Measurements from ENCODE around the gene ADAM22.

ADAM22 gene

DNA sequence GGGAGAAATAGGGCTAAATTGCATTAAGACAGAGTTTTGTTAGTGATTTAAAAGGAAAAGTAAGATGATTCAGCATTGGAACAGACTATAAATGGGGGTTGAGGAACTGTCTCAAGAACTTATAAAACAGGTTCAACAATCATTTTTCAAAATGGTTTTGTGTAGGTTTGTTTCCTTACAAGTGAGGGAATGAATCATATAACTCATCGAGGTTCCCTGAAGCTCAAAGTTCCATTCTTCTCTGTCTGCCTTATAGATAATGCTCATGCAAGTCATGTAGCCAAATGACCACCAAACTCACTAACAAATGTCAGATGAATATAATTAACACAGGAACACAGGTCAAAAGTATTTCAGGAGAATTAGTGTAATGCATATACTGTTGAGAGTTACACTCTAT is 27.7 kb downstream of the ADAM22 start:
- no peak for DNase-seq

DNA sequence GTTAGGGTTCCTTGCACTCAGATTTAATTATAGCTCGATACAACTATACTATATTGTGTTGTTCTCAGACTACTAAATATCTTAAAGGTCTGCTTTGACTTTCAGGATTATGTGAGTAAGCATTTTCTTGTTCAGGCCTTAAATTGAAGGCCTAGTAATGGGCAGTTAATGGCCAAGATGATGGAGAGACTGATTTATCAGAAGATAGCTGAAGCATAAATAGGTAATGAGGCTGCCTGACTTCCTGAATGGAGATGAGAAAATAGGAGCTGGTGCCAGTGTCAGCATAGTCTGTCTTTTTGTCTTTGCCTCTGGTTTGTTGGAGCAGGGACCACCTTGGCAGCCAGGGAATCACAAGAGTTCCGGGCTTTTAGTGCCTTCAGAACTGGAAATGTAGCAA is 32.2 kb downstream of the ADAM22 start:
- no peak for DNase-seq

DNA sequence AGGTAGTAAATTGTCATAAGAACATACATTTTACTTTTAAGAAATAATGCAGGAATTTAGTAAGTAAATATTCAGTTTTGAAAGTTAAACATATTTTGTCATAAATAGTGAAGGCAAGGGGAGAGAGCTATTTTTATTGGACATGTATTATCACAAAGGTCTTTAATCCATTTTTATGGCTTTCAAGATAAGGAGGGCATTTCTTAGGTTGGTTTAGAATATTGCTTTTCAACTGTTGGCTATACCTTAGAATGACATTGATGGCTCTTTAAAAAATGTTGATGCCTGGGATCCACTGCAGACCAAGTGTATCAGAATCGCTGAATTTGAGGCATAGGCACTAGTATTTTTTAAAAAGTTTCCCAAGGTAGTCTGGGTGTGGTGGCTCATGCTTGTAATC is 34.0 kb downstream of the ADAM22 start:
- DNase-seq: no peak

DNA sequence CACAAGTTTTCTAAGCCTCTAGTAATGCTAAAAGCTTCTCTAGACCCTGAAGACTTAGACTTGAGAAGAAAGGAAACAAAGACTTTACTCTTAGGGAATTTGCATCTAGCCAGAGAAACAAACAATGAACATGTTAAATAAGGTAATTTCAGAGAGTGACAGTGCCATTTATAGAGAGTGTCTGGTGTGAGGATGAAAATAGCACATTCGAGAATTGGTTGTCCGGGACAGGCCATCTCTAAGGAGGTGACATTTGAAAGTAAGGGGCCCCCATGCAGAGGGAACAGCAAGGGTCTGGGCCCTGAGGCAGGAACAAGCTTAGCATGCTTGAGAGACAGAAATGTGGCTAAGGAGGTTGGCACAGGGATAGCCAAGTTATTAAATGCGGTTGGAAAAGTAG is 48.1 kb downstream of the ADAM22 start:
- DNase-seq: no peak

DNA sequence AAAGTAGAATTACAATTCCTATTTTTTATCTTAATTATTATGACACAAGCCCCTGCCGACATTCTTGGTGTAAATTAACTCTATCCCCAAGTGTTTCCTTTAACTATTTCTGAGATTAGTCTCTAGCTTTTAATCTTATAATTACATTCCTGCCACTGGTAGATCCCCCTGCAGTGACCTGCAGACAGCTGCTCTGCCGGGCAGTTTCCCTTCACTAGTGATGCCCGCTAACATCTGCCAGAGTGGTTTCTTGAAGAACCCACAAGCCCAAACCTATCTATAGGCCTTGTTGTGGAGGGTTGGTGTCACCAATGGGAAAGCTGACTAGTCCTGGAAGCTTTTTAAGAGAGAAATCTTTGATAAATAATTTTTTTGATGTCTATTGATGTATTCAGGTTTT is 50.0 kb downstream of the ADAM22 start:
- DNase-seq: no peak

DNA sequence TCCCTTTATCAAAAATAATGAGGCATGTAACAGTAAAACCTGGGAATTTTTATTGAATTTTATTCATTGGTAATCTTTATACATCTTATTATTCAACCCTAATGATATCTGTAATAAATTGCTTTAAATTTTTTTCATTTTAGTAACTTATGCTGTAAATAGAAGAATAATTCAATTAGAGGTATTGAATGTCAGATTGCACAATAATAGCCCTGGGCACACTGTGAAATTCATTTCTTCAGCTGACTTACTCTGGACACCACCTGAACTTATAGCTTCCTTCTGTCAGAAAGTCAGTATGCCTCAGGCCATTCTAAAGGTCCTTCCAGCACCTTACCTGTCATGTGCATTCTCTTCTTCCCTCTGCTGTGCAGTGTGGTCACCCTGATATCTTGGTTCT is 59.2 kb downstream of the ADAM22 start:
- DNase-seq: no peak

DNA sequence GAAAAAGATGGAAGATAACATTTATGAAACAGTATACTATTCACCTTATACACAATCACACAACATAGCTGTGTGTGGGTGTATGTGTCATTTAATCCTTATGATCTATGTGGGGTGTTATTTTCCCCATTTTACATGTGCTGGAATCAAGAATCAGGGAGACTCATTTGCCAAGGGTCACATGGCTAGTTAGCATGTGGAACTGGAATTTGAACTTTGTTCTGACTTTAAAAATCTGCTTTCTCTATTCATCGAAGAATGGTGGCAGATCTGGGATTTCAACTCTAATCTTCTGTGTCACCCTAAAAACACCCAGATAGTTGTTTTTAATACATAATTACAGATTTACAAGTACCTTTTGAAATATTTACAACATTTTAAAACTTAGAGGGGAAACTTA is 65.2 kb downstream of the ADAM22 start:
- DNase-seq: no peak

DNA sequence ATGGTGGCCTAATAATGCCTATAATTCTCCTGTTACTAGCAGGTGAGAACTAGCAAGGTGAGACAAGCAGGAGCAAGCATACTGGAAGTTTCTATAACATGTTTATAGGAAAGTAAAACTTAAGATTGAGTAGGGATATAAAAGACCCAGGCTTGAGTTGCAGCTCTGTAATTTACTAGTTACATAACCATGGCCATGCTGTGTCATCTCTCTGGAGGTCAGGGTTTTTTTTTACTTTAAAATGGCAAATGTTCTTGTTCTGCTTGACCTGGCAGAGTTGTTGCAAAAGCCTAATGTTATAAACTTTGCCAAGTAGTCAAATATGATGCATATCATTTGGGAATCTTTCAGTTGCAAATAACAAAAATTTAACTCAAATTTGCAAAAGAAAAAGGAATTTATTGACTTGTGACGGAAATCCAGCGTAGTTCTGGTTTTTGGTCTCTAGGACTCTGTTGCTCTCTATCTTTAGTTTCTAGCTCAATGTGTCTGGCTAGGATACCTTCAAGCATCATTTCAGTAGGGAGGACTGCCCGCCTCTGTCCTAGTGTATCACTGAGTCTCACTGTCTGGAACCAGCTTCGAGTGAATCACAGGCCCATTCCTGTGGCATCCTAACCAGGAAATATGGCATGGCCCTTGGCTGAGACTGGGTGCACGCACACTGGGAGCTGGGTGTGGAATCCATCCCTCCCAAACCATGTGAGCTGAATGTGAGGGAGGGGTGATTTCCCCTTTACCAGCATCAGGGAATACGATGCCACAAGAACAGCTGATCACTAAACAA is 67.9 kb downstream of the ADAM22 start:
- no peak for DNase-seq

DNA sequence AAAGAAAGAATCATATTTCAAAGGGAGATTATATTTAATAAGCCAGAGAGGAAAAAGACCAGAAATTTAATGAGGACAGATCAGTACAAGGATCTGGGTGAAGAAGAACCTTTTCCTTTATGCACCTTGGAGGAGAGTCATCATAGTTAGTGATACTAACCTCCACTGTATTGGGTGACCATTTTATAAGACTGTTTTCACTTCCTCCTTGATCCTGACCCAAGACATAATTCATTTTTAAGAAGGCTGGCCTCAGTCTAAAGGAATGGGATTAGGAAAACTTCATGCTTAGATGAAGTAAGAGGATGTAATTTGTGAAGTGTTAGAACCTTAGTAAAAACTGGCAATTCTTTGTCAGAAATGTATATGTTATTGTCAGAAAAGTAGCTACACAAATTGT is 68.6 kb downstream of the ADAM22 start:
- no peak for DNase-seq

DNA sequence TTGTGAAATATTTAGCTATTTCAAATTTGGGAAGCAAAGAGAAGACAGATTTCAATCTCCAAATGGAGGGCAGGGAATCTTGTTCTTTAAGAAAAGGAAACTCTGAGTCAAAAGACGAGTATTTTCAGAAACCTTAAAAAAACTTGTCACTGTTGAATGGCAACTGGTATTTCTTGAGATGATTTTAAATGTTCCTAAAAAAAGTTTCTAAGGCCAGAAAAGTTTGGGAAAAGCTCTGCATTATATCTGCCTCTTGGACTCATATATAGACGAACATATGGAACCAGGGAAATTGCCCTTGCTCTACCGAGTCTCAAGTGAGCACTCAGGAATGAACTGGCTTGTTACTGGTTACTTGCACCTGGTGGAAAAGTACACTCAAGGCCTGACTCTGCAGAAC is 69.5 kb downstream of the ADAM22 start:
- no peak for DNase-seq

DNA sequence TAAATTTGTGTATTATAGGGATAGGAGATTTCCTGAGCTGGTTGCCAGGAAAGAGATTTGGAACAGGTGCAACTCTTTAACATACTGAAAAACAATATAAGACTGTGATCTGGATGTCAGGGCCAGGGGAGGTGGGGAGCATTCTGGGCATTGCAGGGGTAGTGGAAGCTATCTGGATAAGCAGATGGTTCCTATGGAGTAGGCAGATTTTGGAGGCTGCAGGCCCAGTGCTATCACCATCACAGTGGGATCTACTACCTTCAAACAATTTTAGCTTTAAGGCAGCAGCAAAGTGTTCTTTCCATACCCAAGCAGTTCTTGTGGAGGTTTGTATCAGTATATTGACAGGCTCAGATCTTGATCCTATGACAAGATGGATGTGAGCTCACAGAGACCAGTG is 71.1 kb downstream of the ADAM22 start:
- no peak for DNase-seq

DNA sequence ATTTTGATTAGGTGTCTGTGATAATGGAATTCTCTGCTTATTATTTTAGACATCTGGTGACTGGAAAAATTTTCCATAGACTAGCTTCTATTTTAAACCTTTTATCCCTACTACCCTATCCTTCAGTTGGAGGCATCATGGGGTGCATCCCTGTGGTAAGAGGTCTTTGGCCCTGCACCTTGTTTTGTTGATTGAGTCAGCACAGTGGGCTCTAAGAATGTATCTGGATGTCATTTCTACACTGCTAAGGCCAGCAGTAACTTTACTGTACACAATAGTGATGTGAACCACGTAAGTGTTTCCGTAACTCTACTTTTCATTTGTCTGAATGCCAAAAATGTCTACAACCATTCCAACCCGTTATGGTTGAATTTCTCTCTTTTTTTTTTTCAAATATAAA is 75.6 kb downstream of the ADAM22 start:
- no peak for DNase-seq

DNA sequence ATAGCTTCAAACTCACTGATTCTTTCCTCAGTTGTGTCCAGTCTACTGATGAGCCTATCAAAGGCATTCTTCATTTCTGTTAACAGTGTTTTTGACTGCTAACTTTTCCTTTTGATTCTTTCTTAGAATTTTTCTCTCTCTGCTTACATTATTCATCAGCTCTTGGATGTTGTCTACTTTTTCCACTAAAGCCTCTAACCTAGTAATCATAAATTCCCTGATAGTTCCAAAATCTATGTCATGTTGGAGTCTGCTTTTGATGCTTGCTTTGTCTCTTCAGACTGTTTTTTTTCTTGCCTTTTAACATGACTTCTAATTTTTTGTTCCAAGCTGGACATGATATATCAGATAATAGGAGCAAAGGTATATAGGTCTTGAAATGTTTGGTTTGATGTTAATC is 78.0 kb downstream of the ADAM22 start:
- no peak for DNase-seq

DNA sequence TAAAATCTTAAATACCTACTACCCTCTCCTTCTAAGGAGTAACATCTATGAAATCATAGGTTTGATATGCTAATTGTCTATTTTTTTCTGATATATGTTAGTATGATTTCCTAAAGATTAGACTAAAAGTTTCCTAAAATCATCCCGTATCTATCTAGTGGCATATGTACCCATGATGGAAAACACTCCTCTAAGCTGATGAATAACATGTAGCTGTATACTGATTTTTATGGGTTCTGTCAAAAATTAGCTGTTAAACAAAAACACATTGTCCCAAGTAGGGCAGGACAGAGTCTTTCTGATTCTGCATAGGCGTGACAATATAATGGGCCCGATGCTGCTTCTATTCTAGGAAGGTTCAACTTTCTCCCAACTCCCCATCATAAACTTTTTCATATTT is 79.9 kb downstream of the ADAM22 start:
- DNase-seq: no peak

DNA sequence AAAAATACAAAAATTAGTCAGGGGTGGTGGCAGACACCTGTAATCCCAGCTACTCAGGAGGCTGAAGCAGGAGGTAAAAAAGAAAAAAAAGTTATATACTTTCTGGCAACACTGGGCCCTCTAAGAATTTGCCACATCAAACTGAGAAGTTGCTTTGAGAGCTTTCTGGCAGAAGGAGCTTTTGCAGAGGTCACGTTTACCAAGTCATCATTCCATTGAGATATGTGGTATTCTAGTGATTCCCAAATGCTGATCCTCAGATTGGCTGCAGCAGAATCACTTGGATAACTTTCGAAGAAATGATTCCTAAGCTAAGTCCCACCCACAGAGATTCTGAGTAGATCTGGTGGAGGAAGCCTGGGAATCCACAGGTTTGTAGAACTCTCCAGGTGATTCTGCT is 80.5 kb downstream of the ADAM22 start:
- no peak for DNase-seq

DNA sequence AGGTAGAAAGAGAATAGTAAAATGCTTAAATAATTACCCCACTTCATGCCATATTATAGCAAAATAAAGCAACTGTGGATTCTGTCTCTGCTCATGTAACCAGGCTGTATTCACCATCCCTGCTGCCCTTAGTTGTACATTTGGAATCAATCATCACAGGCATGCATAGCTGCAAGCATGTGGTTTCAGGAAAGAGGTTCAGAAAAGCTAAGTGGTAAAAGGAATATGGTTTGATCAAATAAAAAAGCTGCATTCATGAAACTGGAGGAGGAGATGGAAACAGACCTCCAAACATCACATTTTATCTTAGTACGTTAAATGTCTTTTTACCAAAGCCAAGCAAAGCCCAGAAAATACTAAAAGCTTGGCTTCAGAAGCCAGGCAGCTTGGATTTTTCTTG is 81.3 kb downstream of the ADAM22 start:
- DNase-seq: no peak

DNA sequence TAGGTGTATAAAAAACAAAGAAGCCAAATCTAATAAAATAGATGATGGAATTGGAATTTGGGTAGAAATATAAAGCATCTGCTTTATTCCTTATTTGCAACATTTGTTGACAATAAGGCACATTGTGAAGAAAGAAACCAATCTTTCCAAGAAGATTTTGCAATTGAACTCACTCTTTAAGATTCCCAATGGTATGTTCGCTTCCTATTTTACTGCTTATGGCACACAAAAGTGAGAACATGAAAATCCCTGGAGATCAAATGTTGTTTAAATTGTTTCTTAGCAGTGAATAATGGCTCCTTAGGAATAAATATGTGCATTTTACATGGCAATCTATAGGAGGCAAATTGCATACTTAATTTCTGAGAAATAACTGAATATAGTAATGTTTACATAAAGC is 84.5 kb downstream of the ADAM22 start:
- no peak for DNase-seq

DNA sequence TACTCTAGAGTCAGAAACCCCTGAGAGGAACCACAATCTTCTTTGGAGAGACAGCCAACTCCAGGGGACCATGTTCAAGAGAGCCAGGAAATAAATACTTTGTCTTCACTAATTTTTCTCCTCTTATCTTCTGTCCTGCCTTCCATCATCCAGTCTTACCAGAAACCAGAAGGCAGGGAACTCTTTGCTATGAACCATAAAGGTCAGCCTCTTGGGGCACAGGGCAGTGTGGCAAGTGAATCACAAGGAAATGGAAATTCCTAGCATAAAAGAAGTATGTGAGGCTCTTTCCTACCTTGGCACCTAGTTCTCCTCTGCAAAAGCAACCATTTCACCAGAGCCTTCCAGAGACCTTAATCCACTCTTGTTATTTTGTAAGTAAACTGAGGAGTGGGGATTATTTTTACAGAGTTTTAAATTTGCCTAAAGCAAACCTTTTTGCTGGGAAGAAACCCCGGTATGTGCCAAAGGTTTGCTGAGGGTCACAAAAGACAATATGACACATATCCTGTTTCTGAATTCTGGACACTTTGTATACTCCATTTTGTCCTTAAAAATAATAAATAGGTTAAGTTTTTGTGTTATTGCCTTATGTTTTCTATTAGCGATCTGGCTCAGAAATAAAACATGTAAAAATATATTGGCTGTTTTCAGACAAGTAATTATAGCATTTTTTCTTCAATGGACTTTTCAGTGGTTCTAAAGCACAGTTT is 87.1 kb downstream of the ADAM22 start:
- DNase-seq: no peak

DNA sequence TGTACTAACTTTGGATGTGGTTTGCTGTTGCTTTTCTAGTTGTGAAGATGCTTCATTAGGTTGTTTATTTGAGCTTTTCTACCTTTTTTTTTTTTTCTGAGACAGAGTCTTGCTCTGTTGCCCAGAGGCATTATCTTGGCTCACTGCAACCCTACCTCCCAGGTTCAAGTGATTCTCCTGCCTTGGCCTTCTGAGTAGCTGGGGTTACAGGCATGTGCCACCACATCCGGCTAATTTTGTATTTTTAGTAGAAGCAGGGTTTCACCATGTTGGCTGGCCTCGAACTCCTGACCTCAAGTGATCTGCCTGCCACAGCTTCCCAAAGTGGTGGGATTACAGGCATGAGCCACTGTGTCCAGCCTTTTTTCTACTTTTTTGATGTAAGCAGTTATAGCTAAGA is 93.7 kb downstream of the ADAM22 start:
- no peak for DNase-seq

DNA sequence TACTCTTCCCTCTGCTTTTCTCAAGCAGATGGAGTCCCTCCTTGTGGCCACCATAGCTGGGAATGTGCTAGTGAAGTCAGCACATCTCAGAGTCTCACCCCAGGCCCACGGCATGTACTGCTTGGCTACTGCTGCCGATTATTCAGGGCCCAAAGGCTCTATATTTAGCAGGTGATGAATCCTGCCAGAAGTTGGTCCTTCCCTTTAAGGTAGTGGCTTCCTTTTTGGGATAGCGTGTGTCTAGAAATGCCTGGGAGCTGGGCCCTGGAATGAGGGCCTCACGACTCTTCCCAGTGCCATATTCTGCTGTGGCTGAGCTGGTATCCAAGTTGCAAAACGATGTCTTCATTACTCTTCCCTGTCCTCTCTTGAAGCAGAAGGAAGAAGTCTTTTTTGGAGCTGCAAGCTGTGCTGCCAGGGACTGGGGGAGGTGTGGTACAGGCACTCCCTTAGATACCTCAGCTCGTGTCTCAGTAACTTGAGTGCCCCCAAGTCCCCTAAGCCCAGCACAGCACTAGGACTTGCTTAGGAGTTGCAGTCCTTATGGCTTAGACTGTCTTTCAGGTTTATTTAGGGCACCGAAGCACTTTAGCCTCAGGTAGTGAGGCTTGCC is 100.1 kb downstream of the ADAM22 start:
- DNase-seq: no peak

DNA sequence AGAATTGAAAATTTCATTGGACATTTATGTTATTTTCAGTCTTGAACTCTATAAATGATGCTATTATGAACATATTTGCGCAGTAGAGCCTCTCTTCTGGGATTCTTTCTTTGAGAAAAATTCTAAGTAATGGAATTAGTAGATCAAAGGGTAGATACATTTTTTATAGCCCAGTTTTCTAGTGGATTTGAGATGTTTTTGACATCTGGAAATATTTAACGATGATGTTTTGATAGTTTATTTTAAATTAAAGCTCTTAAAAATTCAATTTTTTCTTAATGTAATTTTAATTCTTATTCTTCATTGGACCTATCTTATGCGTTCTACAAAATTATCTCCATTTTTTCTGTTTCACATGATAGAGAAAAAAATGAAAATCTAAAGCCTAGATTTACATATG is 103.0 kb downstream of the ADAM22 start:
- DNase-seq: no peak

DNA sequence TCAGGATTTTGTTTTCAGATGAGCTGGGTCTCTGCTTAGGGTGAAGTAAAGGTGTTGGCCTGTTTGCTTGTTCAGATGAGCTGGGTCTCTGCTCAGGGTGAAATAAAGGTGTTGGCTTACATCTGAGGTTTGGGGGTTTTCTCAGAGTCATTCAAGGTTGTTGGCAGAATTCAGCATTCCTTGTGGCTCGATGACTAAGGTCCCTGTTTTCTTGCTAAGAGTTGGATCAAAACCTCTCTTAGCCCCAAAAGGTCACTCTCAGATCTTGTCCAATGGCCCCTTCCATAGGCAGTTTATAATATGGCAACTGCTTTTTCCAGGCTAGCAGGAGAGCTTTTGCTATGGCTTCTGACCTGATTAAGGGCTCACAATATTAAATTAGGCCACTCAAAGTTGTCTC is 106.6 kb downstream of the ADAM22 start:
- no peak for DNase-seq

DNA sequence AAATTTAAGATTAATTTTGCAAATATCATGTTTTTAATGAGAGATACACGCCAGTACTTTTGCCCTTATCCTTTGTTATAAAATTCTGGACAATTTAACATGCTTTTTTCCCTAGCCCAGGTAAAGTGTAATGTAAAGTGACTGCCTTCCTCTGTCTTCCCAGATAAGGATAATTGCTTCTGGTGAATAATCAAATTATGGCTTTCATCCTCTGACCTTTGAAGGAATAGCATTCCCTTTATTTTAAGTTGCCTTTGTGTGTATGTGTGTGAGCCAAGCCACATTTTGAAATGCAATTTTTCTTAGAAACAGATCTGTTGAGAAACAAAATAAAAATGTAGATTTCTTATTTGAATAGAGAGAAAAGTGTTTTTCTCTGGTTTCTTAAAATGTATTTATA is 107.5 kb downstream of the ADAM22 start:
- no peak for DNase-seq

DNA sequence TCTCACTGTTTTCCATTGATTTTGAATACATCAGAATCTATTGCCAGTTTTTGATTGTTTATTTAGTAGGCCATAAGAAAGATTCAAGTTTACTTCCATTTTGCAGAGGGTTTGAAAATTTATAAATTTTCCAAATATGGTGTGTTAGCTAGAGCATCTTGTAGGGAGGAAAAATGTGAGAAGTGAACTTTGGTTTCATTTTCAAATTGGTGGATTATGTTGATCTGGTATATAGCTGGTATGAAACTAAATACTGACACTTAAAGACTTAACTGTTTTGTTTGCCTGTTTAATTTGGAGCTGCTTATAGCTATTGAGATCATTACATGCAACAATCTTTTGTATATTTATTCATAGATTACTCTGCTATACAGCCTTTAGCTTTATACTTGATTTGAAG is 108.1 kb downstream of the ADAM22 start:
- no peak for DNase-seq

DNA sequence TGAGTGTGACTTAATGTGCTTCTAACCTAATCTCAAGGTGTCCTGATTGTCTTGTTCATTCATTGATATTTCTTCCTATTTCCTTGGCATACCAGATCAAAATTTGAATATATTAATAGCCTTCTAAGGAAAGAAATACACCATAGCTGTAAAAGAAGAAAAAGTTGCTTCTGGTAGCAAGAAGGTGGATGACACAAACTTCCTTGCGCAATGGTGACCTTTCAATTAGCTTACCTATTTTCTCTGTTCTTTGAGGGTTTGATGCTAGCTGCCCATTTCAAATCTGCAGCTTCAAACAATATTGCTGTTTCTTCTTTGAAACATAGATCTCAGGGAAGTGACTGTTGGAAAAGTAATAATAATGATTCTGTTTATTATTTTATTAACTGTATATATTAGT is 108.8 kb downstream of the ADAM22 start:
- DNase-seq: no peak
